GM12878 (cell line): Measurements from ENCODE around the gene KLHL22.

Experiments
- CHD1 ChIP-seq: IDR thresholded peaks from 2 replicates; pipeline ENCODE4 v1.6.1; 2012; ENCODE audit warnings: low read depth, low read length, improper control_type of control experiment
- FOS ChIP-seq: IDR thresholded peaks from 3 replicates; pipeline ENCODE4 v1.6.1; 2011; ENCODE audit warnings: borderline replicate concordance; ENCODE audit not compliant: insufficient read length; ENCODE audit errors: extremely low read depth
- SMC3 ChIP-seq: IDR thresholded peaks from 2 replicates; pipeline ENCODE4 v1.6.1; 2011; ENCODE audit warnings: low read length, improper control_type of control experiment, borderline replicate concordance
- TCF12 ChIP-seq: IDR thresholded peaks from 2 replicates; pipeline ENCODE4 v1.6.1; 2011; ENCODE audit warnings: low read depth, mild to moderate bottlenecking, low read length
- TF ChIP-seq, protein P1 (sequence below), 3 experiments: IDR thresholded peaks in 2 of 3; conservative IDR thresholded peaks in 1 of 3; 2 replicates each; pipeline ENCODE4 v1.5.1; 2011; ENCODE audit warnings: low read depth in 3 of 3, low read length in 3 of 3, mild to moderate bottlenecking in 3 of 3, control low read depth in 2 of 3, moderate library complexity in 2 of 3, inconsistent platforms in 1 of 3, mixed read lengths in 1 of 3; ENCODE audit not compliant: control insufficient read depth in 2 of 3, insufficient read depth in 1 of 3; ENCODE audit errors: extremely low read depth in 1 of 3

DNA sequence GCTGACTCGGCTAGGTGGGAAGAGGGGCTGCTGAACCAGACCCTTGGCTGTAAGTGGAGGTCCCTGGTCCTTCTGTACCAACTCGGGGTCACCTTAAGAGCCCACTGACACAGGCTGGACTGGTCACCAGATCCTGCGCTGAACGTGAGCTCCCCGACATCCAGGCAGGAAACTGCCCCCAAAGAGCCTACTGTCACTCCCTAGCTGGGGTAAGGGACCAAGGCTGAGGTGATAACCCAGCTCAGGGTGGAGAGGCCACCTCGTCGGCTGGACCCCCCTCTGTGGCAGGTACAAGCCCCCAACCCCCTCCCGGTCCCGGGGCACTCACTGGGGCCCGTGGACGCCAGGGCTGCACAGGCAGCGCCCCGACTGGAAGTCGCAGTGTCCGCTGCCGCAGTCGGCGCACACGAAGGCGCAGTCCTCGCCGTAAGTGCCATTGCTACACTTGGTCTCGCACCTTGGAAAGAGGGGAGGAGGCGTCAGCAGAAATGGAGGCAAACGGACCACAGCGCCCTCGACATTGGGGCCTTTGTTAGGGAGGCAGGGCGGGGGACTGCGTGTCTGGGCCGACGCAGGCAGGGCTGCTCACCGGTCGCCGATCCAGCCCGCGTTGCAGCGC lies 65.4 kb downstream of the KLHL22 start:
- no peak for TF ChIP-seq SMC3
- TF ChIP-seq, protein P1, sequence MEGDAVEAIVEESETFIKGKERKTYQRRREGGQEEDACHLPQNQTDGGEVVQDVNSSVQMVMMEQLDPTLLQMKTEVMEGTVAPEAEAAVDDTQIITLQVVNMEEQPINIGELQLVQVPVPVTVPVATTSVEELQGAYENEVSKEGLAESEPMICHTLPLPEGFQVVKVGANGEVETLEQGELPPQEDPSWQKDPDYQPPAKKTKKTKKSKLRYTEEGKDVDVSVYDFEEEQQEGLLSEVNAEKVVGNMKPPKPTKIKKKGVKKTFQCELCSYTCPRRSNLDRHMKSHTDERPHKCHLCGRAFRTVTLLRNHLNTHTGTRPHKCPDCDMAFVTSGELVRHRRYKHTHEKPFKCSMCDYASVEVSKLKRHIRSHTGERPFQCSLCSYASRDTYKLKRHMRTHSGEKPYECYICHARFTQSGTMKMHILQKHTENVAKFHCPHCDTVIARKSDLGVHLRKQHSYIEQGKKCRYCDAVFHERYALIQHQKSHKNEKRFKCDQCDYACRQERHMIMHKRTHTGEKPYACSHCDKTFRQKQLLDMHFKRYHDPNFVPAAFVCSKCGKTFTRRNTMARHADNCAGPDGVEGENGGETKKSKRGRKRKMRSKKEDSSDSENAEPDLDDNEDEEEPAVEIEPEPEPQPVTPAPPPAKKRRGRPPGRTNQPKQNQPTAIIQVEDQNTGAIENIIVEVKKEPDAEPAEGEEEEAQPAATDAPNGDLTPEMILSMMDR (IDR thresholded peaks at IDR 0.05 in 2 of 3, conservative IDR thresholded peaks at IDR 0.05 in 1 of 3; ENCODE audit: control insufficient read depth in 2 of 3, extremely low read depth in 1 of 3, insufficient read depth in 1 of 3, low read depth in 3 of 3, low read length in 3 of 3), result no peak
- no peak for TF ChIP-seq TCF12
- TF ChIP-seq CHD1, result no peak
- TF ChIP-seq FOS, result no peak
